ENCODE results near the gene C1QL2.

The C1QL2 gene

GRCh38 chr2:119114266-119114665 is 44.3 kb downstream of the C1QL2 start:
- TF ChIP-seq FOXP2 (optimal IDR thresholded peaks at IDR 0.05; ENCODE audit: borderline replicate concordance, extremely low read depth, extremely low read length, insufficient read depth) (no peak), POLR2AphosphoS5 (IDR thresholded peaks at IDR 0.05; ENCODE audit: low read depth, low read length) (no peak), TAF1 (IDR thresholded peaks at IDR 0.05; ENCODE audit: borderline replicate concordance, insufficient read depth, low read length) (no peak), REST (IDR thresholded peaks at IDR 0.05; ENCODE audit: insufficient read depth in 1 of 2, low read depth in 2 of 2, low read length in 2 of 2) (no peak), SIN3A (IDR thresholded peaks at IDR 0.05; ENCODE audit: borderline replicate concordance, insufficient read depth, low read length) (no peak)

- TF ChIP-seq REST (IDR thresholded peaks at IDR 0.05; ENCODE audit: insufficient read depth in 1 of 2, low read depth in 2 of 2, low read length in 2 of 2) (no peak), TAF1 (IDR thresholded peaks at IDR 0.05; ENCODE audit: borderline replicate concordance, insufficient read depth, low read length) (no peak), SIN3A (IDR thresholded peaks at IDR 0.05; ENCODE audit: borderline replicate concordance, insufficient read depth, low read length) (no peak), POLR2AphosphoS5 (IDR thresholded peaks at IDR 0.05; ENCODE audit: low read depth, low read length) (no peak), FOXP2 (optimal IDR thresholded peaks at IDR 0.05; ENCODE audit: borderline replicate concordance, extremely low read depth, extremely low read length, insufficient read depth) (no peak)
Measured at GRCh38 chr2:119113489-119113770, 45.1 kb downstream of the C1QL2 start.

- TF ChIP-seq FOXP2 (optimal IDR thresholded peaks at IDR 0.05; ENCODE audit: borderline replicate concordance, extremely low read depth, extremely low read length, insufficient read depth) (no peak), POLR2AphosphoS5 (IDR thresholded peaks at IDR 0.05; ENCODE audit: low read depth, low read length) (no peak), SIN3A (IDR thresholded peaks at IDR 0.05; ENCODE audit: borderline replicate concordance, insufficient read depth, low read length) (no peak), TAF1 (IDR thresholded peaks at IDR 0.05; ENCODE audit: borderline replicate concordance, insufficient read depth, low read length) (no peak), REST (IDR thresholded peaks at IDR 0.05; ENCODE audit: insufficient read depth in 1 of 2, low read depth in 2 of 2, low read length in 2 of 2) (no peak)
Measured at GRCh38 chr2:119112770-119113488, 45.6 kb downstream of the C1QL2 start.

GRCh38 chr2:119112230-119112629 is 46.3 kb downstream of the C1QL2 start:
- no peak for TF ChIP-seq REST (IDR thresholded peaks at IDR 0.05; ENCODE audit: insufficient read depth in 1 of 2, low read depth in 2 of 2, low read length in 2 of 2)
- no peak for TF ChIP-seq TAF1 (IDR thresholded peaks at IDR 0.05; ENCODE audit: borderline replicate concordance, insufficient read depth, low read length)
- no peak for TF ChIP-seq FOXP2 (optimal IDR thresholded peaks at IDR 0.05; ENCODE audit: borderline replicate concordance, extremely low read depth, extremely low read length, insufficient read depth)
- no peak for TF ChIP-seq SIN3A (IDR thresholded peaks at IDR 0.05; ENCODE audit: borderline replicate concordance, insufficient read depth, low read length)
- no peak for TF ChIP-seq POLR2AphosphoS5 (IDR thresholded peaks at IDR 0.05; ENCODE audit: low read depth, low read length)

All from PFSK-1 (cell line).